Epithelial cell of esophagus (primary cell): Measurements from ENCODE around the gene S1PR4.

ENCODE experiments used
- DNase-seq: peaks from one replicate; pipeline ENCODE4 v3.0.0; 2010; ENCODE audit warnings: low read depth
- H3K4me3 ChIP-seq: 2 replicates; pipeline ENCODE4 v1.5.1; 2011; ENCODE audit warnings: mild to moderate bottlenecking, low read length, control low read depth
- CTCF ChIP-seq: IDR thresholded peaks from 2 replicates; pipeline ENCODE4 v1.5.1; 2011; ENCODE audit warnings: low read depth, mild to moderate bottlenecking, low read length, control low read depth, inconsistent platforms; ENCODE audit not compliant: insufficient read depth; ENCODE audit errors: missing control alignments

S1PR4 gene

GRCh38 chr19:3179739-3180293 is 1.2 kb downstream of the S1PR4 start:
- DNase-seq, result no peak
- no peak overlapping the region for H3K4me3 ChIP-seq
- no peak for TF ChIP-seq CTCF

GRCh38 chr19:3183721-3184641 is 5.4 kb downstream of the S1PR4 start:
- DNase-seq, result no peak
- H3K4me3 ChIP-seq, result no peak overlapping the region
- TF ChIP-seq CTCF, result no peak

GRCh38 chr19:3184847-3185460 is 6.4 kb downstream of the S1PR4 start:
- TF ChIP-seq CTCF, result no peak
- H3K4me3 ChIP-seq, result peak overlapping the region; percentile 62
- peak; percentile 71 for DNase-seq

GRCh38 chr19:3185461-3186159 is 7.0 kb downstream of the S1PR4 start, which contains the start of gene NCLN:
Gene NCLN (plus strand): TSS chr19:3185930. CDS start chr19:3186031, 101 bp downstream.
- DNase-seq, result peak; percentile 96
- H3K4me3 ChIP-seq, result peak within 1 kb of the TSS; percentile 85
- no peak for TF ChIP-seq CTCF

DNA sequence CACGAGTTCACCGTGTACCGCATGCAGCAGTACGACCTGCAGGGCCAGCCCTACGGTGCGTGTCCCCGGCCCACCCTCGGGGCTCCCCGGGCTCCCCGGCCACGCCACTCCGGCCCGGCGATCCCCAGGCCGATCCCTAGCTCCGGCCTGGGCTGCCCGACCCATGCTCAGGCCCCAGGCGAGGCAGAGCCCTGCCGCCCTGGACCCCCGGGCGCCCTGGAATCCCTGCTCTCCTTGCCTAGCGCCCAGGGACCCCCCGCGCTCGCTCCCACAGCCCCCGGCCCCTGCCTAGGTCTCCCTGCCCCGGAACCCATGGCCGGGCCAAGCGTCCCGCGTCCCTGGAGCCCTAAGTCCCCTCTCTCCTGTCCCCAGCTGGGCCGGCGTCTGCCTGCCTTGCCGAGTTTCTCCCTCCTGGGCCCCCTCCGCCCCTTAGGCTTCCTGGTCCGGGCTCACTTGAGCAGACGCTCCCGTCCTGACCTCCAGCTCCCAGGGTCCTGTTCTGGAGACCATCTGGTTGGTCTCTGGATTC is 7.7 kb downstream of the S1PR4 start:
- no peak for TF ChIP-seq CTCF
- no peak for DNase-seq
- peak overlapping the region; percentile 85 for H3K4me3 ChIP-seq

- DNase-seq, result no peak
- peak overlapping the region; percentile 85 for H3K4me3 ChIP-seq
- no peak for TF ChIP-seq CTCF
Observed at GRCh38 chr19:3186891-3187661, 8.5 kb downstream of the S1PR4 start.
